ENCODE results near the gene KCNH8. TPM values are rescaled to one million over a fixed set of nuclear protein-coding genes. Genes with fewer than 3 reads are reported as not detected.

Gene KCNH8
- total and polyA plus RNA-seq, 2 experiments from 2014 or later, result not detected

DNA sequence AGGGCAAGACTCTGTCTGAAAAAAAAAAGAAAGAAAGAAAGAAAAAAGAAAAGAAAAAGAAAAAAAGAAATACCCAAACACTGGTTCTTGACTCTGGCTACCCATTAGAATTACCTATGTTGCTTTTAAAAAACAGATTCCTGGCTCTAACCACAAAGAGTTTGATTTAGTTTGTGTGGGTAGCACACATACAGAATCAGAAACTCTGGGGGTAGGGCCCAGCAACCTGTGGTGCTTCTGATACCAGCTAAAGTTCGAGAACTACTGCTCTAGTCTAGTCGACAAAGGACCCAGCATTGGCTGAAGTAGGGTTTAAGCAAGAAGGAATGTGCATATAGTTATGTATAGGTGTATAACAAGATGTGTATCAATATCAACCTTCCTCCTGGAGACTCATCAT is 393.0 kb downstream of the KCNH8 start:
- Histone ChIP-seq H3K9ac (no peak overlapping the region), H3K9me2 (ENCODE audit: insufficient read depth) (no peaks in the 10 kb centered on the region), H3K36me3 (ENCODE audit: low read depth) (no peaks in the 10 kb centered on the region), H3K4me1 (ENCODE audit: insufficient read depth) (no peaks in the 10 kb centered on the region), H3F3A (ENCODE audit: insufficient read depth) (no peaks in the 10 kb centered on the region), H3K27me3 (replicated peaks; ENCODE audit: insufficient read depth) (no peaks in the 10 kb centered on the region), H3K27ac (no peak overlapping the region), H4K20me1 (ENCODE audit: insufficient read depth) (no peaks in the 10 kb centered on the region), H3K9me3 (ENCODE audit: low read depth) (no peaks in the 10 kb centered on the region), H3K4me2 (ENCODE audit: unreplicated experiment) (no peak overlapping the region), H2AFZ (no peak overlapping the region), H3K79me2 (ENCODE audit: insufficient read depth) (no peaks in the 10 kb centered on the region), H3K4me3 (no peak overlapping the region)
- TF ChIP-seq EZH2 (IDR thresholded peaks at IDR 0.05; ENCODE audit: insufficient read depth, poor library complexity, severe bottlenecking), result no peak
- 4 to 8% methylated on average over 2 of the region's 2 CpGs for WGBS, 2 experiments (ENCODE audit: low coverage in 1 of 2, low lambda C conversion rate in 2 of 2, missing lambda C conversion rate in 2 of 2)
- in situ Hi-C loops (cut with MboI), result no loop called here
- no peak for DNase-seq

DNA sequence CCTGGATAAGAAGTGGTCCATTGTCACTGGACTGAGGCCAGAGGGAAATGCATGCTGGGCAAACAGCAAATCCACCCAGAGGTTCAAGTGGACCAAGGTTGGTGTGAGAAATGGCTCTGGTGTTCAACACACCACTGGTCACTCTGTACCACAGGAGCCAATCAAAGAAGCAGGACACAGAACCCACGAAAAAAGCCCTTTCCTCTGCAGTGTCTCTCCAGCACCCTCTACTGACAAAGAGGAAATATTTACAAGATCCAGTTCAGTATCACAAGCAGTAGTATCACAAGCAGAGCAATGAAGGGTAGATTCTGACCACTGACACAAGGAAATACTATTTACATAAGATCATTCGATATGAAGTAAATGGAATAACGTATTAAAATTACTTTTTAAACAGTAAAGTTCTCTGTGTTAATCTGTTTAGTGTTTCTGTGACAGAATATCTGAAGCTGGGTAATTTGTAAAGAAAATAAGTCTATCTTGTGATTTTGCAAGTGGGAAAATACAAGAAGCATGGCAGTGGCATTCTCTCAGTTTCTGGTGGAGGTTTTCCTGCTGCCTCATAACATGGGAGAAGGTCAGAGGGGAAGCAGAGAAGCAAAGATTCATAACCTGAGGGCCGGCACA is 395.0 kb downstream of the KCNH8 start:
- Histone ChIP-seq H3K36me3 (ENCODE audit: low read depth) (no peaks in the 10 kb centered on the region), H3K4me2 (ENCODE audit: unreplicated experiment) (no peak overlapping the region), H3F3A (ENCODE audit: insufficient read depth) (no peaks in the 10 kb centered on the region), H3K4me3 (no peak overlapping the region), H3K9me2 (ENCODE audit: insufficient read depth) (no peaks in the 10 kb centered on the region), H4K20me1 (ENCODE audit: insufficient read depth) (no peaks in the 10 kb centered on the region), H3K9me3 (ENCODE audit: low read depth) (no peaks in the 10 kb centered on the region), H2AFZ (no peak overlapping the region), H3K79me2 (ENCODE audit: insufficient read depth) (no peaks in the 10 kb centered on the region), H3K27ac (no peak overlapping the region), H3K9ac (no peak overlapping the region), H3K4me1 (ENCODE audit: insufficient read depth) (no peaks in the 10 kb centered on the region), H3K27me3 (replicated peaks; ENCODE audit: insufficient read depth) (no peaks in the 10 kb centered on the region)
- in situ Hi-C loops (cut with MboI), result no loop called here
- TF ChIP-seq EZH2 (IDR thresholded peaks at IDR 0.05; ENCODE audit: insufficient read depth, poor library complexity, severe bottlenecking) (no peak), EZH2phosphoT487 (IDR thresholded peaks at IDR 0.05; ENCODE audit: insufficient read depth, low read depth) (no peak)
- no peak for DNase-seq
- WGBS, 2 experiments (ENCODE audit: low coverage in 1 of 2, low lambda C conversion rate in 2 of 2, missing lambda C conversion rate in 2 of 2), result 4 to 9% methylated on average over 4 of the region's 4 CpGs

DNA sequence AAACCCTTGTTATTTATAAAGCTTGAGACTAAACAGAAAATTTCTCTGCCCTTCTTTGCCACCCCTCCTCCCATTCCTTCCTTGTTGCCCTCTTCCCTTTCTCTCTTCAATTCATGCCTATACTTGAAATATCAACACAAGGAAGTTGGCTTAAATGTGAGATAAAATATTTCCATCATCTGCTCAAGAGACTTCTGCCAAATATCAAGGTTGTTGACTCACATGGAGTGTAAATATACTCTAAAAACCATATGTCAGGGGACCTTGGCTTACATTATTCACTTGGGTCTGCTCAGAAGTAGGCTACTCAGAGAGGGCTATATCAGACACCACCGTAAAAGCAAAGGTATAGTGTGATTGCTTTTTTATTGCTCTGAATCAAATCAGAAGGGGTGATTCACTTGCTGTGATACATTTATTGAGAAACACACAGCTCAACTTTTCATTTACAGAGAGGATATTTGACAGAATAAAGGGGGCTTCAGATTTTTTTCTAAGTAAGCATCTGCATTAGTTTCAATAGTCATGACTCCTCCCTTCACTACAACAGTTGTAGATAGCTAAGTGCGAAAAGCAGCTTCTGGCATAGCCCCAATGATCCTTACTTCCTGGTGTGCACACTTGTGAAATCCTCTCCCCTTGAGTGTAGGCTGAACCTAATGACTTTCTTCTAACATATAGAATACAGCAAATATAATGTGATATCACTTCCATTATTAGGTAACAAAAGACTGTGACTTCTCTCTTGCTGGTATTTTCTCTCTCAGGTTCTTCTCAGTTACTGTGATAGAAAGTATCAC is 399.6 kb downstream of the KCNH8 start:
- H3K36me3 ChIP-seq (ENCODE audit: low read depth), result no peaks in the 10 kb centered on the region
- H3K79me2 ChIP-seq (ENCODE audit: insufficient read depth), result no peaks in the 10 kb centered on the region
- H3F3A ChIP-seq (ENCODE audit: insufficient read depth), result no peaks in the 10 kb centered on the region
- H4K20me1 ChIP-seq (ENCODE audit: insufficient read depth), result no peaks in the 10 kb centered on the region
- 8 to 31% methylated on average over 2 of the region's 2 CpGs for WGBS, 2 experiments (ENCODE audit: low coverage in 1 of 2, low lambda C conversion rate in 2 of 2, missing lambda C conversion rate in 2 of 2)
- no peak overlapping the region for H3K4me3 ChIP-seq
- no peaks in the 10 kb centered on the region for H3K27me3 ChIP-seq (replicated peaks; ENCODE audit: insufficient read depth)
- no peaks in the 10 kb centered on the region for H3K9me3 ChIP-seq (ENCODE audit: low read depth)
- H3K4me2 ChIP-seq (ENCODE audit: unreplicated experiment), result no peak overlapping the region
- no peak overlapping the region for H2AFZ ChIP-seq
- H3K9ac ChIP-seq, result no peak overlapping the region
- H3K4me1 ChIP-seq (ENCODE audit: insufficient read depth), result no peaks in the 10 kb centered on the region
- no peaks in the 10 kb centered on the region for H3K9me2 ChIP-seq (ENCODE audit: insufficient read depth)
- in situ Hi-C loops (cut with MboI), result no loop called here
- H3K27ac ChIP-seq, result no peak overlapping the region
- TF ChIP-seq EZH2 (IDR thresholded peaks at IDR 0.05; ENCODE audit: insufficient read depth, poor library complexity, severe bottlenecking) (no peak), EZH2phosphoT487 (IDR thresholded peaks at IDR 0.05; ENCODE audit: insufficient read depth, low read depth) (no peak)
- DNase-seq, result no peak

DNA sequence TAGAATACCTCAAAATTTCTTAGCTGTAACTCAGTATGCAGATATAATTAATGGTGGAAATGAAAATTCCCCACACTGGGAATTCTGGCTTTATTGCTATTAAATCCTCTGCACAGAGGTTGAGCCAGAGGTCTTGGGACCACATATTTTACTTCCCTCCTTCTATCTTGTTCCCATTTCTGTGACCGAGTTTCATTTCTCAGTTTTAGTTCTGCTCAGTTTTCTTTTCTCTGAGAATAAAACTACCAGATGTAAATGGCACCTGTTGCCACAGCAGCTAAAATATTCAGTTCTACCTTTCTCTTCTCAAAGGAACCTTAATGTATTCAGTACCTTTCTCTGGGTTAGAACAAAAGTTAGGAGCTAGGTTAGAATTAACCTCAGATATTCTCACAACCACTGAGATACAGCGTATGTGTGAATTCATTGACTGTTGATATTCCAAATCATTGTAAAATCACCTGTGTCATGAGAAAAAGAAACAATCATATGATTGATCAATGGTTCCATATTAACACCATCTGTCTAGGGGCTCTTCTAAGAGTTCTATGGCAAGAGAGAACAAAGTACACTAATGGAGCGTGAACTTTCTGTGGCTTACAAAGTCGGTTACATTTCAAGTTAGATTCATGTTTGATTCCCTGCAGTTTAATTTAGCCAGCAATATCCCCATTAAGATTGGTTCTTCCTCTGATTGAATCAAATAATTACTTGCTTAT is 411.6 kb downstream of the KCNH8 start:
- WGBS, 2 experiments (ENCODE audit: low coverage in 1 of 2, low lambda C conversion rate in 2 of 2, missing lambda C conversion rate in 2 of 2), result 25 to 43% methylated on average over 4 of the region's 4 CpGs
- Histone ChIP-seq H2AFZ (no peak overlapping the region), H3K4me1 (ENCODE audit: insufficient read depth) (no peaks in the 10 kb centered on the region), H3K4me3 (no peak overlapping the region), H3K9me3 (ENCODE audit: low read depth) (no peaks in the 10 kb centered on the region), H3K27me3 (replicated peaks; ENCODE audit: insufficient read depth) (no peaks in the 10 kb centered on the region), H3F3A (ENCODE audit: insufficient read depth) (no peaks in the 10 kb centered on the region), H3K9me2 (ENCODE audit: insufficient read depth) (no peaks in the 10 kb centered on the region), H3K36me3 (ENCODE audit: low read depth) (no peaks in the 10 kb centered on the region), H3K4me2 (ENCODE audit: unreplicated experiment) (no peak overlapping the region), H3K9ac (no peak overlapping the region), H4K20me1 (ENCODE audit: insufficient read depth) (no peaks in the 10 kb centered on the region), H3K79me2 (ENCODE audit: insufficient read depth) (no peaks in the 10 kb centered on the region), H3K27ac (no peak overlapping the region)
- DNase-seq, result no peak
- in situ Hi-C loops (cut with MboI), result no loop called here
- TF ChIP-seq EZH2phosphoT487 (IDR thresholded peaks at IDR 0.05; ENCODE audit: insufficient read depth, low read depth) (no peak), EZH2 (IDR thresholded peaks at IDR 0.05; ENCODE audit: insufficient read depth, poor library complexity, severe bottlenecking) (no peak)
